ENCODE measurements around the gene GJC2. TPM values are rescaled to one million over a fixed set of nuclear protein-coding genes. Genes with fewer than 3 reads are reported as not detected.

GJC2 gene
- total RNA-seq, 1 donor, result 1.4 TPM

DNA sequence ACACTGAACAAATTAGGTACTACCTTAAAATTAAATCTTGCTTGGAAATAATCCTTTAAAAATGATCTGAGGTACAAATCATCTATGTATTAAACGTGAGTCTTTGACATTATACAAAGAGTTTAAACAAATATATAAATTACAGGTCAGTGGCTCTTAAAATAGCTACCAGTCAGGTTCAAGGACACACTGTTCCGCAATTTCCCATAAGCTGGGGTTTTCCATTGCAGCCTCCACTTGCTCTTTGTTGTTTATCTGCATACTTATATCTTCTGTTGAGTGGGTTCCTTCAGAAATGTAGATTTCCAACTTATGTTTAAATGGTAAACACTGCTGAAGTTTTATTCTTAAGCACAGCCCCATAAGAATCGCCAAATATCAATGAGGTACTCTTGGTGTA, 34.9 kb upstream of the GJC2 start:
- Histone ChIP-seq H2AFZ (ENCODE audit: low read length) (no peak overlapping the region), H3K4me2 (ENCODE audit: insufficient read depth, low read length) (no peak overlapping the region), H3K27ac (ENCODE audit: low read depth, low read length) (no peak overlapping the region), H3K9me3 (ENCODE audit: low read depth, low read length) (no peaks in the 10 kb centered on the region), H3K4me3 (ENCODE audit: insufficient read depth, low read length) (no peak overlapping the region), H4K20me1 (ENCODE audit: insufficient read depth, low read length) (no peaks in the 10 kb centered on the region), H3K27me3 (ENCODE audit: insufficient read depth, low read length) (no peaks in the 10 kb centered on the region), H3K79me2 (ENCODE audit: insufficient read depth, low read length) (peaks cover 7% of the 10 kb centered on the region), H3K36me3 (ENCODE audit: insufficient read depth, low read length) (no peaks in the 10 kb centered on the region), H3K4me1 (ENCODE audit: insufficient read depth, low read length) (peaks cover 6% of the 10 kb centered on the region)
- DNase-seq (ENCODE audit: insufficient read length, low spot score, missing footprints), result no peak
- TF ChIP-seq, protein P1, sequence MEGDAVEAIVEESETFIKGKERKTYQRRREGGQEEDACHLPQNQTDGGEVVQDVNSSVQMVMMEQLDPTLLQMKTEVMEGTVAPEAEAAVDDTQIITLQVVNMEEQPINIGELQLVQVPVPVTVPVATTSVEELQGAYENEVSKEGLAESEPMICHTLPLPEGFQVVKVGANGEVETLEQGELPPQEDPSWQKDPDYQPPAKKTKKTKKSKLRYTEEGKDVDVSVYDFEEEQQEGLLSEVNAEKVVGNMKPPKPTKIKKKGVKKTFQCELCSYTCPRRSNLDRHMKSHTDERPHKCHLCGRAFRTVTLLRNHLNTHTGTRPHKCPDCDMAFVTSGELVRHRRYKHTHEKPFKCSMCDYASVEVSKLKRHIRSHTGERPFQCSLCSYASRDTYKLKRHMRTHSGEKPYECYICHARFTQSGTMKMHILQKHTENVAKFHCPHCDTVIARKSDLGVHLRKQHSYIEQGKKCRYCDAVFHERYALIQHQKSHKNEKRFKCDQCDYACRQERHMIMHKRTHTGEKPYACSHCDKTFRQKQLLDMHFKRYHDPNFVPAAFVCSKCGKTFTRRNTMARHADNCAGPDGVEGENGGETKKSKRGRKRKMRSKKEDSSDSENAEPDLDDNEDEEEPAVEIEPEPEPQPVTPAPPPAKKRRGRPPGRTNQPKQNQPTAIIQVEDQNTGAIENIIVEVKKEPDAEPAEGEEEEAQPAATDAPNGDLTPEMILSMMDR (IDR thresholded peaks at IDR 0.05; ENCODE audit: extremely low read depth, low read depth, low read length), result no peak

DNA sequence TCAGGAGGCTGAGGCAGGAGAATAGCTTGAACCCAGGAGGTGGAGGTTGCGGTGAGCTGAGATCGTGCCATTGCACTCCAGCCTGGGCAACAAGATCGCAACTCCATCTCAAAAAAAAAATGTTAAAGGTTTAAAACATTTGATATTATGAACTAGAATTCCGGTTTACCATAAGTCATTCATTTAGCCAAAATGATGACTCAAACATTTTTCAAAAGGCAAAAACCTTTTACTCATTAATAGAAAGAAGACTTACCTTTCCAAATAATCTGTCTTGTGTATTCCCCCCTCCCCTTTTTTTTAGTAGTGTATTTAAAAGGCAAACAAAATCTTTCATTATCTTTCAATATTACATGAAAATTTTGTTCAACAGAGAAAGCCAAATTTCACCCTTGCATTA, 32.4 kb upstream of the GJC2 start:
- H3K36me3 ChIP-seq (ENCODE audit: insufficient read depth, low read length), result no peaks in the 10 kb centered on the region
- DNase-seq (ENCODE audit: insufficient read length, low spot score, missing footprints), result no peak
- H2AFZ ChIP-seq (ENCODE audit: low read length), result no peak overlapping the region
- H4K20me1 ChIP-seq (ENCODE audit: insufficient read depth, low read length), result no peaks in the 10 kb centered on the region
- no peaks in the 10 kb centered on the region for H3K79me2 ChIP-seq (ENCODE audit: insufficient read depth, low read length)
- H3K27me3 ChIP-seq (ENCODE audit: insufficient read depth, low read length), result no peaks in the 10 kb centered on the region
- no peaks in the 10 kb centered on the region for H3K9me3 ChIP-seq (ENCODE audit: low read depth, low read length)
- H3K4me2 ChIP-seq (ENCODE audit: insufficient read depth, low read length), result no peak overlapping the region
- peaks cover 5% of the 10 kb centered on the region for H3K4me1 ChIP-seq (ENCODE audit: insufficient read depth, low read length)
- TF ChIP-seq, protein P1 (IDR thresholded peaks at IDR 0.05; ENCODE audit: extremely low read depth, low read depth, low read length), result no peak
- no peak overlapping the region for H3K4me3 ChIP-seq (ENCODE audit: insufficient read depth, low read length)
- no peak overlapping the region for H3K27ac ChIP-seq (ENCODE audit: low read depth, low read length)

GRCh38 chr1:228118040-228118439, 31.7 kb upstream of the GJC2 start:
- Histone ChIP-seq H3K79me2 (ENCODE audit: insufficient read depth, low read length) (no peaks in the 10 kb centered on the region), H3K4me2 (ENCODE audit: insufficient read depth, low read length) (no peak overlapping the region), H3K9me3 (ENCODE audit: low read depth, low read length) (no peaks in the 10 kb centered on the region), H3K36me3 (ENCODE audit: insufficient read depth, low read length) (no peaks in the 10 kb centered on the region), H3K27me3 (ENCODE audit: insufficient read depth, low read length) (peaks cover 7% of the 10 kb centered on the region), H3K27ac (ENCODE audit: low read depth, low read length) (no peak overlapping the region), H3K4me3 (ENCODE audit: insufficient read depth, low read length) (no peak overlapping the region), H3K4me1 (ENCODE audit: insufficient read depth, low read length) (peaks cover 5% of the 10 kb centered on the region), H4K20me1 (ENCODE audit: insufficient read depth, low read length) (no peaks in the 10 kb centered on the region), H2AFZ (ENCODE audit: low read length) (no peak overlapping the region)
- TF ChIP-seq, protein P1 (IDR thresholded peaks at IDR 0.05; ENCODE audit: extremely low read depth, low read depth, low read length), result no peak
- no peak for DNase-seq (ENCODE audit: insufficient read length, low spot score, missing footprints)

DNA sequence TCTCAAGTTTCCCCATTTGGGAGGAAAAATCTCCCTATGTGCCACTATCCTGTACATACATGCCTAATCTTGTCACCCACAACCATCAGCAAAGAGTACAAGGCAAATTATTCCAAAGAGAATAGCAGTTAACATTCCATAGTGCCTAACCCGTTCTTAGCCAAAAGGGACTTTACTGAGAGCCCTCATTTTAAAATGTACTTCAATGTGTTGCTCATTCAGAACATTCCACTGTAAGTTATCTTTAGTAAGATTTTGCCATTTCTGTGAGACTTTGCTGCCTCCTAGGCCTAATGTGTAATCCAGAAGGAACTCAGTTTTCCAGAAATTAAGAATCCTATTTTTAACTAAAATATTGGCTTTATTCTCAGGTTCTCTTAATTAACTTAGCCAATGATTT, 29.4 kb upstream of the GJC2 start:
- DNase-seq (ENCODE audit: insufficient read length, low spot score, missing footprints), result no peak
- Histone ChIP-seq H2AFZ (ENCODE audit: low read length) (no peak overlapping the region), H3K4me1 (ENCODE audit: insufficient read depth, low read length) (peaks cover 5% of the 10 kb centered on the region), H3K9me3 (ENCODE audit: low read depth, low read length) (no peaks in the 10 kb centered on the region), H3K4me3 (ENCODE audit: insufficient read depth, low read length) (no peak overlapping the region), H3K79me2 (ENCODE audit: insufficient read depth, low read length) (no peaks in the 10 kb centered on the region), H3K27ac (ENCODE audit: low read depth, low read length) (peak overlapping the region; percentile 66), H4K20me1 (ENCODE audit: insufficient read depth, low read length) (no peaks in the 10 kb centered on the region), H3K27me3 (ENCODE audit: insufficient read depth, low read length) (peaks cover 13% of the 10 kb centered on the region), H3K36me3 (ENCODE audit: insufficient read depth, low read length) (no peaks in the 10 kb centered on the region), H3K4me2 (ENCODE audit: insufficient read depth, low read length) (no peak overlapping the region)
- TF ChIP-seq, protein P1 (IDR thresholded peaks at IDR 0.05; ENCODE audit: extremely low read depth, low read depth, low read length), result no peak

Measured in osteoblast (primary cell).